ENCODE measurements around the gene LGALS8. TPM values are rescaled to one million over a fixed set of nuclear protein-coding genes. Genes with fewer than 3 reads are reported as not detected.
"Not testable (repeated sequence)": the region's sequence is repeated elsewhere in the genome, so short reads cannot be mapped to it uniquely, and the experiment has no call there.

LGALS8 gene
- total RNA-seq, 2 donors from 2014 or later = 58.9 to 83.4 TPM

DNA sequence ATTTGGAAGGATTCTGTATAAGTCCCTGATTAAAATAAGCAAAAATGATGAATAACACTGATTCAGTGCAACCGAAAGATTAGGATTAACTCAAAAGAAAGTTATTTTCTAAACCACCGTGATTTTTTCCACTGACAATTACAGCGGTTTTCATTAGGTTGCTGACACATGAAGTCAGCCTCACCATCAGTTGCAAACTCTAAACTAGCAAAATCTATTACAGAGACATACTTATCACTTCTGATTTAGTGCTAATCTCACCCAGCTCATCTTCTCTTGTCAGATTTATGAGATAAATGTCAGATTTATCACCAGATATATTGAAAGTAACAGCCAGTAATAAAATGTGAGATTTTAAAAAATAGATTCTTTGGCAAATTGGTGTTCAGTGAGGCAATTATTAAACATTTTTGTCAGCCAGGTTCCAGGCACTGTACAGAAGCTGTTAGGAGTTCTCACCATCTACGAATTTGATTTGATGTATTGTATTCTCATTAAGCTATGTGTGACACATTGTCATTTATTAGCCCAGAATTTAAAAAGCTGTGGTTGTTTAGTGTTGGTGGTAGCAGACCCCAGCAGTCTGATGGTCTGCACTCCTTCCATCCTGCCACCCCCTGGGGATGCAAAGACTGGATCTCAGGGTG, 37.3 kb upstream of the LGALS8 start:
- TF ChIP-seq, protein P1, sequence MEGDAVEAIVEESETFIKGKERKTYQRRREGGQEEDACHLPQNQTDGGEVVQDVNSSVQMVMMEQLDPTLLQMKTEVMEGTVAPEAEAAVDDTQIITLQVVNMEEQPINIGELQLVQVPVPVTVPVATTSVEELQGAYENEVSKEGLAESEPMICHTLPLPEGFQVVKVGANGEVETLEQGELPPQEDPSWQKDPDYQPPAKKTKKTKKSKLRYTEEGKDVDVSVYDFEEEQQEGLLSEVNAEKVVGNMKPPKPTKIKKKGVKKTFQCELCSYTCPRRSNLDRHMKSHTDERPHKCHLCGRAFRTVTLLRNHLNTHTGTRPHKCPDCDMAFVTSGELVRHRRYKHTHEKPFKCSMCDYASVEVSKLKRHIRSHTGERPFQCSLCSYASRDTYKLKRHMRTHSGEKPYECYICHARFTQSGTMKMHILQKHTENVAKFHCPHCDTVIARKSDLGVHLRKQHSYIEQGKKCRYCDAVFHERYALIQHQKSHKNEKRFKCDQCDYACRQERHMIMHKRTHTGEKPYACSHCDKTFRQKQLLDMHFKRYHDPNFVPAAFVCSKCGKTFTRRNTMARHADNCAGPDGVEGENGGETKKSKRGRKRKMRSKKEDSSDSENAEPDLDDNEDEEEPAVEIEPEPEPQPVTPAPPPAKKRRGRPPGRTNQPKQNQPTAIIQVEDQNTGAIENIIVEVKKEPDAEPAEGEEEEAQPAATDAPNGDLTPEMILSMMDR (IDR thresholded peaks at IDR 0.05) = no peak
- no peak for TF ChIP-seq POLR2A (IDR thresholded peaks at IDR 0.05)
- intact Hi-C loops (cut with DNase I) = no loop called here
- Histone ChIP-seq H3K4me1 (no peaks in the 10 kb centered on the region), H3K27ac (no peak overlapping the region), H3K9me3 (no peaks in the 10 kb centered on the region), H3K36me3 (replicated peaks in 1 of 2; ENCODE audit: insufficient read depth in 1 of 2, low read depth in 2 of 2) (no peaks in the 10 kb centered on the region), H3K27me3 (no peaks in the 10 kb centered on the region), H3K4me3 (no peak overlapping the region)
- ATAC-seq = no peak
- DNase-seq = no peak
- 69 to 71% methylated on average over 4 of the region's 4 CpGs for WGBS, 2 donors

DNA sequence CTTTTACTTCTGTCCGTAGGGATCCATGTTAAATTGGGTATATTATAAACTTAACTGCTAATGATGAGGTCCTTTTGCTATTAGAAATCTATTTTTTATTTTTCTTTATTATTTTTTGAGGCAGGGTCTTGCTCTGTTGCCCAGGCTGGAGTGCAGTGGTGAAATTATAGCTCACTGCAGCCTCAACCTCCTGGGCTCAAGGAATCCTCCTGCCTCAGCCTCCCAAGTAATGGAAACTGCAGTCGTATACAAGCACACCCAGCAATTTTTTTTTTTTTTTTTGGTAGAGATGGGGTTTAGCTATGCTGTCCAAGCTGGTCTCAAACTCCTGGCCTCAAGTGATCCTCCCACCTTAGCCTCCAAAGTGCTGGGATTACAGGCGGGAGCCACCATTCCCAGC, 34.6 kb upstream of the LGALS8 start:
- H3K4me1 ChIP-seq; H3K9me3 ChIP-seq; ATAC-seq; H3K4me3 ChIP-seq; H3K27ac ChIP-seq; intact Hi-C loops (cut with DNase I); H3K36me3 ChIP-seq (replicated peaks in 1 of 2; ENCODE audit: insufficient read depth in 1 of 2, low read depth in 2 of 2); H3K27me3 ChIP-seq; DNase-seq: not testable (repeated sequence)
- WGBS, 2 donors = 77 to 82% methylated on average over 3 of the region's 3 CpGs

DNA sequence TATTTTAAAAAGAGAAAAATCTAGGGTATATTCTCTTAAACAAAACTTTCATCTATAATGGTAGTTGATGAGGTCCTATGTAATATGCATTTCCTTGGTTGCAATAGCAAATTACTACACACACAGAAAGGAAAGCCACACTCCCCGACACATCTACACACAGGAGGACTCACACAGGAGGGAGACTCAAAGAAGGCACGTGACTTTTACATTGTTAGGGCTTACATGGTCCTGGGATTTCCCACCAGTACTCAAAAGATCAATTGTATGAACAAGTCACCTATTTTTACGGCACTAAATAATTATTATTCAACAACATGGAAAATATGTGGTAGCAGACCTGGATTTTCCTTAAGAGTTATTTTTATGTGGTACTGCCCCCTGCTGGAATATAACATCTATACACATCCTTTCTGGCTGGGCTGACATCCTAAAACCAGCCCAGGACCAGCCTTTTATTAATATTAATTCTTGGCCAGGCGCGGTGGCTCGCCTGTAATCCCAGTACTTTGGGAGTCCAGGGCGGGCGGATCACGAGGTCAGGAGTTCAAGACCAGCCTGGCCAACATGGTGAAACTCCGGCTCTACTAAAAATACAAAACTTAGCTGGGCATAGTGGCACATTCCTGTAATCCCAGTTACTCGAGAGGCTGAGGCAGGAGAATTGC, 33.9 kb upstream of the LGALS8 start:
- Histone ChIP-seq H3K36me3 (replicated peaks in 1 of 2; ENCODE audit: insufficient read depth in 1 of 2, low read depth in 2 of 2) (no peaks in the 10 kb centered on the region), H3K4me1 (no peaks in the 10 kb centered on the region), H3K27me3 (no peaks in the 10 kb centered on the region), H3K4me3 (no peak overlapping the region), H3K9me3 (no peaks in the 10 kb centered on the region), H3K27ac (no peak overlapping the region)
- DNase-seq = peak; percentile 49 to 69 (median 58)
- no peak for TF ChIP-seq POLR2A (IDR thresholded peaks at IDR 0.05)
- TF ChIP-seq, protein P1 (IDR thresholded peaks at IDR 0.05) = peak; percentile 49 to 85 (median 76)
- intact Hi-C loops (cut with DNase I) = loop anchor here (5.0 kb wide), 1 partner anchor 378 kb away; no protein-coding TSS in a partner anchor
- WGBS, 2 donors = 15% methylated on average over 10 to 11 of the region's 11 CpGs
- ATAC-seq = peak; percentile 87

DNA sequence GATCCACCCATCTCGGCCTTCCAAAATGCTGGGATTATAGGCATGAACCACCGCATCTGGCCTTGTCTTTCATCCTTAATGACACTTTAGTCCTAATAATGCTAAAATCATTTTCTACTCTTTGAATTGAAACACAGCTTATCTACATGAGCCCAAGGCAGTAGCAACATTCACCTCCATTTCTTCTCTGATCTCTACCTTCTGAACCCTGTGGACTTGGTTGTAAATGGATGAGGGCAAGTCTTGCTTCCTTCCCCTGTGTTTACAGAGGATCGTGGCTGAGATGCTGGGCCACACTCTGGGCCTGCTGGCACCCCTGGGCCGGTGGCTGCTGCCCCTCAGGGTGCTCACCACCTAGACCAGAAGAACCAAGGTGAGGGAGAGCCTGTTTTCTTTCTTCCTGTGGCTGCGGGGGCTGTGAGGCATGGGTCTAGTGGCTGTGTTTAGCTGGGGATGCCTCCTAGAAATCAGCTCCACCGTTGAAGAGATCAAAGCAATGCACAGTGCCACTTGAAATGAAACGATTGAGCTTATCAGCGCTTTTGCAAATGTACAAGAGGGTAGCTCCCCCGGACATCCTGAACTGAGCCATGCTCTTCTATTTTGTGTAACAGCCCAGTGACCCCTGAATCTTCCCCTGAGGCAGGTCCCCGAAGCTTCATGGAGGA, 32.2 kb upstream of the LGALS8 start:
- Histone ChIP-seq H3K4me1 (no peaks in the 10 kb centered on the region), H3K4me3 (no peak overlapping the region), H3K9me3 (no peaks in the 10 kb centered on the region), H3K27ac (no peak overlapping the region), H3K27me3 (no peaks in the 10 kb centered on the region), H3K36me3 (replicated peaks in 1 of 2; ENCODE audit: insufficient read depth in 1 of 2, low read depth in 2 of 2) (no peaks in the 10 kb centered on the region)
- no peak for DNase-seq
- WGBS, 2 donors = 68 to 69% methylated on average over 8 to 10 of the region's 10 CpGs
- intact Hi-C loops (cut with DNase I) = loop anchor here (5.0 kb wide), 1 partner anchor 379 kb away; no protein-coding TSS in a partner anchor
- ATAC-seq = no peak
- TF ChIP-seq, protein P1 (IDR thresholded peaks at IDR 0.05) = no peak
- no peak for TF ChIP-seq POLR2A (IDR thresholded peaks at IDR 0.05)

DNA sequence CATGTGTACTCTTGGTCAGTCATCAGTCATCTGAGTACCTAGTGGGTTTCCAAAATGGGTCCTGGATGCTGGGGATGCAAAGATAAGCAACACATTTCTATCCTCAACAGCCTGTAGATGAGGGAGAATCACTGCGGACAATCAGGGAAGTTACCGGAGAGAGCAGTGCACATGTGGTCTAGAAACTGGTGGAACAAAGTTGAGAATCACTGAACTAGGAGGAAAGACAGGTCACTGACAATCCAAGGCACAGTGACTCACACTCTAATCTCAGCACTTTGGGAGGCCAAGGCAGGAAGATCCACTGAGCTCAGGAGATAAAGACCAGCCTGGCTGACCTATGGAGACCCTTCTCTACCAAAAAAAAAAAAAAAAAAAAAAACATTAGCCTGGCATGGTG, 31.4 kb upstream of the LGALS8 start:
- no peaks in the 10 kb centered on the region for H3K36me3 ChIP-seq (replicated peaks in 1 of 2; ENCODE audit: insufficient read depth in 1 of 2, low read depth in 2 of 2)
- intact Hi-C loops (cut with DNase I) = loop anchor here (5.0 kb wide), 1 partner anchor 380 kb away; no protein-coding TSS in a partner anchor
- DNase-seq (no peak), ATAC-seq (no peak)
- WGBS, 2 donors = 91 to 98% methylated on average over 2 of the region's 2 CpGs
- no peaks in the 10 kb centered on the region for H3K9me3 ChIP-seq
- no peak overlapping the region for H3K4me3 ChIP-seq
- H3K4me1 ChIP-seq = no peaks in the 10 kb centered on the region
- no peaks in the 10 kb centered on the region for H3K27me3 ChIP-seq
- H3K27ac ChIP-seq = no peak overlapping the region
- TF ChIP-seq, protein P1 (IDR thresholded peaks at IDR 0.05) = no peak
- TF ChIP-seq POLR2A (IDR thresholded peaks at IDR 0.05) = no peak

All from body of pancreas (tissue), 4 donors.